Astrocyte (in vitro differentiated cells and primary cell): ENCODE data around the gene TRAFD1. TPM values are rescaled to one million over a fixed set of nuclear protein-coding genes. Genes with fewer than 3 reads are reported as not detected.

Experiments
- DNase-seq: peaks from one replicate; pipeline ENCODE4 v3.0.0-alpha.2; 2010; ENCODE audit warnings: low read depth
- FAIRE-seq: peaks from 2 replicates; lab custom pipeline; 2011; peaks lifted over from hg19 to GRCh38; lab: Jason Lieb, UNC
- H2AFZ ChIP-seq: 2 replicates; pipeline ENCODE4 v1.6.0; 2012; ENCODE audit warnings: low read depth, low read length, inconsistent platforms
- H3K27ac ChIP-seq: 2 replicates; pipeline ENCODE4 v1.5.1; 2011; ENCODE audit warnings: low read depth, low read length, inconsistent platforms
- H3K27me3 ChIP-seq: 2 replicates; pipeline ENCODE4 v1.6.0; 2011; ENCODE audit warnings: low read length, inconsistent platforms; ENCODE audit not compliant: insufficient read depth
- H3K36me3 ChIP-seq: 2 replicates; pipeline ENCODE4 v1.5.1; 2011; ENCODE audit warnings: low read length, inconsistent platforms; ENCODE audit not compliant: insufficient read depth
- H3K4me1 ChIP-seq: 2 replicates; pipeline ENCODE4 v1.5.1; 2011; ENCODE audit warnings: low read length, inconsistent platforms; ENCODE audit not compliant: insufficient read depth
- H3K4me2 ChIP-seq: 2 replicates; pipeline ENCODE4 v1.6.0; 2012; ENCODE audit warnings: low read length, inconsistent platforms
- H3K4me3 ChIP-seq: 2 replicates; pipeline ENCODE4 v1.5.1; 2011; ENCODE audit warnings: low read depth, mild to moderate bottlenecking, low read length, inconsistent platforms; ENCODE audit not compliant: insufficient read depth
- H3K79me2 ChIP-seq: 2 replicates; pipeline ENCODE4 v1.6.0; 2012; ENCODE audit warnings: mild to moderate bottlenecking, low read length, inconsistent platforms; ENCODE audit not compliant: insufficient read depth
- H3K9ac ChIP-seq: 2 replicates; pipeline ENCODE4 v1.6.0; 2012; ENCODE audit warnings: mild to moderate bottlenecking, low read length, inconsistent platforms
- H3K9me3 ChIP-seq: 2 replicates; pipeline ENCODE4 v1.5.1; 2012; ENCODE audit warnings: low read depth, mild to moderate bottlenecking, low read length, inconsistent platforms; ENCODE audit not compliant: insufficient read depth
- H4K20me1 ChIP-seq: 2 replicates; pipeline ENCODE4 v1.6.0; 2012; ENCODE audit warnings: low read length, inconsistent platforms; ENCODE audit not compliant: insufficient read depth
- H3K27ac Mint-ChIP-seq: one replicate; pipeline ENCODE4 v1.8.0; 2021; ENCODE audit warnings: mild to moderate bottlenecking, mixed read lengths; ENCODE audit not compliant: unreplicated experiment
- H3K27me3 Mint-ChIP-seq: one replicate; pipeline ENCODE4 v1.8.0; 2021; ENCODE audit warnings: low read depth, mixed read lengths; ENCODE audit not compliant: unreplicated experiment
- H3K36me3 Mint-ChIP-seq: one replicate; pipeline ENCODE4 v1.8.0; 2021; ENCODE audit warnings: low read depth, mixed read lengths; ENCODE audit not compliant: unreplicated experiment
- H3K4me1 Mint-ChIP-seq: one replicate; pipeline ENCODE4 v1.8.0; 2021; ENCODE audit warnings: low read depth, mixed read lengths; ENCODE audit not compliant: unreplicated experiment
- H3K4me3 Mint-ChIP-seq: one replicate; pipeline ENCODE4 v1.8.0; 2021; ENCODE audit warnings: mild to moderate bottlenecking, moderate library complexity, mixed read lengths; ENCODE audit not compliant: unreplicated experiment
- H3K9me3 Mint-ChIP-seq: one replicate; pipeline ENCODE4 v1.8.0; 2021; ENCODE audit warnings: mild to moderate bottlenecking, mixed read lengths; ENCODE audit not compliant: unreplicated experiment
- CTCF ChIP-seq: IDR thresholded peaks from 2 replicates; pipeline ENCODE4 v1.5.1; 2011; ENCODE audit warnings: low read depth, mild to moderate bottlenecking, inconsistent platforms, low read length, moderate library complexity; ENCODE audit not compliant: insufficient read depth
- EZH2 ChIP-seq: IDR thresholded peaks from 2 replicates; pipeline ENCODE4 v1.6.1; 2012; ENCODE audit warnings: mild to moderate bottlenecking, low read length, inconsistent platforms; ENCODE audit not compliant: insufficient read depth
- total RNA-seq: library from RNA; stranded (reverse); gene quantifications from 2 replicates; pipeline ENCODE4 v1.2.1, GENCODE V29; 2021

TRAFD1 gene
- total RNA-seq, 1 donor from 2014 or later = 35.6 TPM

GRCh38 chr12:112185093-112185923 lies 59.9 kb downstream of the TRAFD1 start:
- Mint-ChIP-seq H3K27me3 (no peaks in the 10 kb centered on the region), H3K27ac (no peak overlapping the region), H3K4me1 (peaks cover 16% of the 10 kb centered on the region), H3K9me3 (no peaks in the 10 kb centered on the region), H3K36me3 (peaks cover 12% of the 10 kb centered on the region), H3K4me3 (no peak overlapping the region)
- TF ChIP-seq CTCF = no peak
- TF ChIP-seq EZH2 = no peak
- FAIRE-seq (no peak), DNase-seq (no peak)
- Histone ChIP-seq H3K9me3 (no peaks in the 10 kb centered on the region), H2AFZ (no peak overlapping the region), H3K79me2 (no peaks in the 10 kb centered on the region), H3K27me3 (no peaks in the 10 kb centered on the region), H3K9ac (no peak overlapping the region), H4K20me1 (peaks cover 15% of the 10 kb centered on the region), H3K4me1 (peaks cover 16% of the 10 kb centered on the region), H3K27ac (no peak overlapping the region), H3K4me3 (no peak overlapping the region), H3K36me3 (no peaks in the 10 kb centered on the region), H3K4me2 (no peak overlapping the region)

GRCh38 chr12:112188130-112188830 lies 62.9 kb downstream of the TRAFD1 start:
- Histone ChIP-seq H3K79me2 (no peaks in the 10 kb centered on the region), H3K27me3 (no peaks in the 10 kb centered on the region), H3K9me3 (no peaks in the 10 kb centered on the region), H3K4me2 (no peak overlapping the region), H4K20me1 (peaks cover 7% of the 10 kb centered on the region), H3K36me3 (peaks cover 8% of the 10 kb centered on the region), H3K4me3 (no peak overlapping the region), H3K27ac (no peak overlapping the region), H3K4me1 (peaks cover 6% of the 10 kb centered on the region), H2AFZ (no peak overlapping the region), H3K9ac (no peak overlapping the region)
- H3K27me3 Mint-ChIP-seq = no peaks in the 10 kb centered on the region
- TF ChIP-seq EZH2 = no peak
- TF ChIP-seq CTCF = no peak
- peaks cover 26% of the 10 kb centered on the region for H3K36me3 Mint-ChIP-seq
- H3K4me1 Mint-ChIP-seq = peaks cover 12% of the 10 kb centered on the region
- no peak overlapping the region for H3K27ac Mint-ChIP-seq
- FAIRE-seq = no peak
- DNase-seq = no peak
- no peak overlapping the region for H3K4me3 Mint-ChIP-seq
- H3K9me3 Mint-ChIP-seq = no peaks in the 10 kb centered on the region
